GM21786 (cell line): Measurements from ENCODE around the gene SYT15.
A peak's percentile ranks its signal among the peaks of the same experiment; 100 is the strongest.
"Not testable (repeated sequence)": the region's sequence is repeated elsewhere in the genome, so short reads cannot be mapped to it uniquely, and the experiment has no call there.

Experiments
- ATAC-seq: cut with Tn5 transposase; IDR thresholded peaks from one replicate; pipeline ENCODE4 v1.9.1; 2021; ENCODE audit not compliant: unreplicated experiment

Gene SYT15

DNA sequence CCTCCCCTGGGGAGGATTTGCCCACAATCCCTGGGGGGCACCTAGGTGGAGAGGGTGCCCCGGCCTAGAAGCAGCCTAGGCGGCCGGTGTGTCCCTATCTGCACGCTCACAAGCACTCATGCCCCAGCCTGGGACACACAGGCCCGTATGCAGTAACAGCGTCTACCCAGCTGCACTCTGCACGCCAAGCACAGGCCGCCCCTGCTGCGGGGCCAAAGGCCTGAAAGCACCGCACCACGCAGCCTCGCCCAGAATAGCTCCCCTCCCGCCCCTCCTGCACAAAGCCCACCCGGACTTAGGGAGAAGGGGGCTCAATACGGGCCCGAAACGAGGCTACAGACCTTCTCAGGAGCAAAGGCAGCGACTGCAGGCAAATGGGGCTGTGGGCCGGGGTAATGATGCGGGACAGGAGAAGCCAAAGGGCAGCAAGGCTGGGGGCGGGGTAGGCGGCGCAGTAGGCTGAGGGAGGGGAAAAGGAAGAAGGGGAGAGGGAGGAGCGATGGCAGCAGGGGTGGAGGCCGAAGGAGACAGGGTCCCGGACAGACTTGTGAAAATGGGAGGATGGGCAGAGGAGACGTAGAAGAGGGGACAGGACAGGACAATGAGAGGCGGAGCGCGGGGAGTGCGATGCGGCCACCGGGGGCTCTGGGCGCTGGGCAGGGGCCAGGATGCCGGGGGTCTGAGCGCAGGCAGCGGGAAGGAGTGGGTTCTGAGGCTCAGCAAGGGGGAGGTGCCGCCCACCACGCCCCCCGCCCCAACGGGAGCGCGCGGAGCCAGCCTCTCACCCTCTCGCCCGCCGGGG is 23.0 kb upstream of the SYT15 start:
- ATAC-seq: no peak

DNA sequence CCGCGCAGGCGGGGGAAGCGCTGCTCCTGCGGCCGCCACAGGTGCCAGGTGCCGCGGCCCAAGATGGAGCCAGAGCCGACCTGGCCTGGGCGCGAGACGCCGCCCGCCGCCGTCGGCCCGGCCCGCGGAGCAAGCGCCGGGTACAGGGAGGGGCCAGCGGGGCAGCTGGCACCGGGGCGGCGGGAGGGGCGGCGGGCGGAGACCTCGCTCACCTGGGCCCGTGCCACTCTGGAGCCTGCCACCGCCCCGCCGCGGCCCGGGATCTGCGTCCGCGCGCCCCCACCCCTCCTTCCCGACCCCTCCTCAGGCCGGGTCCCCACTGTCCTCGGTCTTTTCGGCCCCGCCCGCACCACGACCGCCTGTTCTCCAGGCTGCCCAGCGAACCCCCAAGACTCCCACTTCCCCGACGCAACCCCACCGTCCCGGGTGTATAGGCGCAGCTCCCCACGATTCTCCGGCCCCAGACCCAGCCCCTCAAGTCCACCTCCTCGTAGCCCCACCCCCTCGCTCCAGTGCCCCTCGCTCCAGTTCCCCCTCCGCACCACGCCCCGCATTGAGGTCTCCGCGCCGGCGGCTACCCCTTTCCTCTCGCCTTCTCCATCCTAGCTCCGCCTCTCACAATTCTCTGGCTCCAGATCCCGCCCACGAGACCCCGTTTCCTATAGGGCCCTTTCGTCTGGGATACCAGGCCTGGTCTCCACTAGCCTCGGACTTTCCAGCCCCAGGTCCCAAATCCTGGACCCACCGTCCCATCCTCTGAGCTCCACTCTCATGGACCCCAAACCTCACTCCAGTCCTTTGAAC is 22.2 kb upstream of the SYT15 start, which contains the start of gene GPRIN2:
Gene GPRIN2, minus strand, starts transcription at position 144 of the 804 bp plus-strand sequence. CDS start 5,922 bp downstream, outside the sequence.
- no peak for ATAC-seq

GRCh38 chr10:46557319-46558121 is 21.4 kb upstream of the SYT15 start:
- ATAC-seq: no peak

DNA sequence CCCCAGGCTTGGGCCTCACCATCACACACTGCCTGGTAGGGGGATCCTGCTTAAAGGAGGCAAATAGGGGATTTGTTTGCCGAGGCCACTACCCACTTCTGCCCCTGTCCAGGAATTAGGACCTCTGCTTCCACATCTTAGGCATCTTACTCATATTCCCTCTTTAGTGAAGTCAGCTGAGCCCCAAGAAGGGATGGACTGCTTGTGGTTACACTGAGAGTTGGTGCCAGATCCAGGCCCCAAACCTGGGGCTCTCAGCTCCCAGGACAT is 20.9 kb upstream of the SYT15 start:
- no peak for ATAC-seq

- no peak for ATAC-seq
Observed at GRCh38 chr10:46558392-46559185, 20.3 kb upstream of the SYT15 start.

GRCh38 chr10:46559231-46559671 is 19.7 kb upstream of the SYT15 start:
- ATAC-seq: no peak

- no peak for ATAC-seq
Observed at GRCh38 chr10:46560381-46560780, 18.5 kb upstream of the SYT15 start.

- ATAC-seq: no peak
Observed at GRCh38 chr10:46560952-46561351, 18.0 kb upstream of the SYT15 start.

GRCh38 chr10:46565591-46566332 is 13.2 kb upstream of the SYT15 start:
- peak; percentile 87 for ATAC-seq

DNA sequence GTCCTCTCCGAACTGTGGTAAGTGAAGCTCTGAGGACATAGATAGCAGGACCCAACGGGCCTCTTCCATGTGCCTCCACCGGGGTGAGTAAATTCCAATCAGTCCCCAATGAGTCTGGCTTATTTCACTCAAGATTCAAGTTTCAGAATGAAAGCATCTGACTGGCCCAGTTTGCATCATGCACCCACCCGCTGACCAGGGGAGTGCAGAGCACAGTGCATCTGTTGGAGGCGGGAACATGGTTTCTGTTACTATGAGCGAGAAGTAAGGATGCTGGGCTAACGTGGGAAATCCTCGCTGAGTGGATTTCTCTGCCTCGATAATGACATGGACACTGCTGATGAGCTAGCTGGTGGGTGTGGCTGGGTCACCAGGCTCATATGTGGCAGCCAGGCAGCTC is 11.8 kb upstream of the SYT15 start:
- ATAC-seq: not testable (repeated sequence)

DNA sequence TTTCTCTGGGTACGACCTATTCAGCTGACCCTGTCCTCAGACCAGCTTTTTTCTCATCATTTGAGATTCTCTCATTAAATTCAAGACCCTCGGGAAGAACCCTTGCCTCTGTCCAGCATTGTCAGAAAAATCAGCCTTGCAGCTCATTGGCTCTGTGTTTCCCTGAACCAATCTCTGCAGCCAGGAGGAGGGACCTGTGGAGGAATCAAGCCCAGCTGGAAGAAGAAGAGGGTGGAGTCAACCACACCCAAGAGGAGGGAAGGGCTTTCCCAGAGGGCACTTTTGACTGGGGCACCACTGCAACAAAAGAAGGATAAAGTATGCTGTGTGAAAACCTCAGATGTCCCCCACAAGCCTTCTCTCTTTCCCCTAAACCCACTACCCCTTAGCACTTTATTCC is 8.3 kb upstream of the SYT15 start:
- ATAC-seq: not testable (repeated sequence)

DNA sequence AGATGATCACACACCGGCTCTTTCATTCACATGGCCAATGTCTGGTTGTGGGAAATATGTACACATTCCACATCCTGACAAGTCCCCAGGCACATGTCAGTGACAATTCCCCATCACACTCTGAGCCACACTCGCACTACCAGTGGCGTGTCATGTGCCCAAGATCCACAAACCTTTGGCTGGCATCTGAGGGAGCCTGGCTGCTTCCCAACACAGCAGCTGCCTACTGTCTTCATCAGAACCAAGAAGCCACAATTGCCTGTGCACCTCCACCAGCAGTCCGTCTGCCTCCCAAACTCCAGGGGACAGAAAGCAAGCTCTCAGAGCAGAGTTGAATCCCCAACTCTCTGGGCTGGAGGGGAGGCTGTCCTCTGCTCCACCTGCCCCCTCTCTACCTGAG is 6.2 kb upstream of the SYT15 start:
- ATAC-seq: not testable (repeated sequence)

GRCh38 chr10:46573314-46573713 is 5.6 kb upstream of the SYT15 start:
- ATAC-seq: not testable (repeated sequence)

- not testable (repeated sequence) for ATAC-seq
Observed at GRCh38 chr10:46573884-46574283, 5.0 kb upstream of the SYT15 start.

DNA sequence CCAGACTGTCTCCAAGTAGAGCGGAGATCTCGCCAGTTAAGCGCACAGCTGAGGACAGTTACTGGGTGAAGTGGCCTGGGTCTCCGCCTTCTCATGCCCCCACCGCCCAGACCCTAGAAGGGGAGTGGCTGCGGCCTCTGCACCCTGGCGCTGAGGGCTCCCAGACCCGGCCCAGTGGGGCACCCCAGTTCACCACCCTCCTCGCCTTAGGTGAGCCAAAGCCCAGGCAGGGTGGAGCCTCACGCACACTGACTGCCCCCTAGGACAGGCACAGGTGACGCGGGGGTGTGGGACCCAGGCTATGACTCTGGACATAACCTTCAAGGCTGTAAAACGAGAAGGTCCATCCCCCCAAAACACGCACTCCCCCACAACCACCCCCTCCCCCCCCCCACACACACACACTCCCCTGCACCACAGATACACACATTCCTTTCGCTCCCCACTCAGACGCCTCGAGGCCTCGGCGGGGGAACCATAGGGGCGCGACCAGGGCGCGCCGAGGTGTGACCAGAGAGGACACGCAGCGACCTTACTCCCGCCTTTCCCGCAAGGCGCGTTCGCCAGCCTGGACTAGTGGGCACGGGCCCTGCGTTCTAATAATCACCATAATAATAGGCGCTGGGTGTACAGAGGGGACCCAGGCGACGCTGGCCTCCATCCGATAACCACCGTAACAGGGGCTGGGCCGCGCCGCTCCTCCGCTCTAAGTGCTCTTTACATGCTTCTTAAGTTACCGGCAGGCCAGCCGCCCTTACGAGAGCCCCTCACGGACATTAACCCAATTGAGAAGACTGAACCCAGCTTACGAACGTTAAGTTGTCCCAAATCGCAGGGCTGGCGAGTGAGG is 1.1 kb upstream of the SYT15 start:
- not testable (repeated sequence) for ATAC-seq

- ATAC-seq: not testable (repeated sequence)
Observed at GRCh38 chr10:46579378-46579777, 450 bp downstream of the SYT15 start.

GRCh38 chr10:46581997-46582396 is 3.1 kb downstream of the SYT15 start:
- ATAC-seq: not testable (repeated sequence)

- ATAC-seq: not testable (repeated sequence)
Observed at GRCh38 chr10:46582568-46582967, 3.6 kb downstream of the SYT15 start.

DNA sequence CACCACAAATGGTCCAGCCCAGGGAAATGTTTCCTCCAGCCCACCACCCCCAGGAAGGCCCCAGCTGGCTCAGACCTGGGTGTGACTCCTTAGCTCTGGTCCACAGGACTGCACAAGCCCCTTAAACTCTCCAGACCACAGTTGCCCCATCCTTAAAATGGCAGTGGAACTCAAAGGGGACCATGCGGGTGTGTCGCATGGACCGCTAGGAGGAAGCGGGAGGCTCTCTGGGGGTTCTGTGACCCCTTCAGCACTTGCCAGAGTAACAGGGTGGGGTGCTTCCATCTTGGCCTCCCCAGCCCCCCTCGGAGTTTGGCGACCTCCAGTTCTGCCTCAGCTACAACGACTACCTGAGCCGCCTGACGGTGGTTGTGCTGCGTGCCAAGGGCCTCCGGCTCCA is 5.3 kb downstream of the SYT15 start:
- not testable (repeated sequence) for ATAC-seq
